Liver (tissue), 9 donors: ENCODE results near the gene TREM2. TPM values are rescaled to one million over a fixed set of nuclear protein-coding genes. Genes with fewer than 3 reads are reported as not detected.

Source experiments
- DNase-seq: peaks from one replicate; pipeline ENCODE4 v3.0.0-alpha.2; 2017; ENCODE audit warnings: low spot score
- H3K27ac ChIP-seq, 2 donors: one replicate each; pipeline ENCODE4 v1.7.0; 2013; ENCODE audit warnings: inconsistent platforms in 2 of 2, low read length in 2 of 2, control low read depth in 1 of 2, low read depth in 1 of 2, mild to moderate bottlenecking in 1 of 2
- H3K27me3 ChIP-seq, 4 donors: one replicate each; pipeline versions ENCODE4 v1.6.1 to v1.7.0; 2013; ENCODE audit warnings: low read length in 3 of 4, inconsistent platforms in 1 of 4, mild to moderate bottlenecking in 1 of 4, moderate library complexity in 1 of 4; ENCODE audit not compliant: control insufficient read depth in 4 of 4, insufficient read depth in 4 of 4
- H3K36me3 ChIP-seq, 4 donors: one replicate each; pipeline versions ENCODE4 v1.6.1 to v1.7.0; 2013; ENCODE audit warnings: low read length in 3 of 4, mild to moderate bottlenecking in 3 of 4, low read depth in 1 of 4, moderate library complexity in 1 of 4; ENCODE audit not compliant: control insufficient read depth in 4 of 4, insufficient read depth in 3 of 4
- H3K4me1 ChIP-seq, 4 donors: one replicate each; pipeline versions ENCODE4 v1.6.1 to v1.7.0; 2013; ENCODE audit warnings: low read length in 3 of 4, mild to moderate bottlenecking in 3 of 4, moderate library complexity in 1 of 4; ENCODE audit not compliant: control insufficient read depth in 4 of 4, insufficient read depth in 4 of 4
- H3K4me3 ChIP-seq, 3 donors: one replicate each; pipeline versions ENCODE4 v1.6.1 to v1.7.0; 2013; ENCODE audit warnings: low read length in 3 of 3, control low read depth in 1 of 3, low read depth in 1 of 3, mild to moderate bottlenecking in 1 of 3
- H3K9ac ChIP-seq, 2 donors: one replicate each; pipeline ENCODE4 v1.7.0; 2013; ENCODE audit warnings: low read length in 2 of 2, mild to moderate bottlenecking in 2 of 2, moderate library complexity in 2 of 2, control low read depth in 1 of 2, low read depth in 1 of 2
- H3K9me3 ChIP-seq, 4 donors: one replicate each; pipeline versions ENCODE4 v1.6.1 to v1.7.0; 2013; ENCODE audit warnings: low read length in 3 of 4; ENCODE audit not compliant: control insufficient read depth in 4 of 4
- EGR1 ChIP-seq, 2 donors: IDR thresholded peaks; 2 replicates each; pipeline ENCODE4 v1.6.1; 2016 to 2018; ENCODE audit warnings: antibody characterized with exemption in 2 of 2, low read depth in 2 of 2
- FOXA1 ChIP-seq: IDR thresholded peaks from 2 replicates; pipeline ENCODE4 v1.6.1; 2016; ENCODE audit warnings: antibody characterized with exemption
- FOXA2 ChIP-seq: IDR thresholded peaks from 2 replicates; pipeline ENCODE4 v1.6.1; 2016; ENCODE audit warnings: antibody characterized with exemption
- GABPA ChIP-seq, 2 donors: IDR thresholded peaks in 1 of 2; conservative IDR thresholded peaks in 1 of 2; 2 replicates each; pipeline ENCODE4 v1.6.1; 2016; ENCODE audit warnings: antibody characterized with exemption in 2 of 2, mild to moderate bottlenecking in 1 of 2, moderate library complexity in 1 of 2
- HNF4A ChIP-seq, 2 donors: conservative IDR thresholded peaks; 2 replicates each; pipeline ENCODE4 v1.6.1; 2016; ENCODE audit warnings: antibody characterized with exemption in 2 of 2, mild to moderate bottlenecking in 2 of 2
- JUND ChIP-seq, 2 donors: IDR thresholded peaks; 2 replicates each; pipeline ENCODE4 v1.6.1; 2016; ENCODE audit warnings: antibody characterized with exemption in 2 of 2
- NR2F2 ChIP-seq: IDR thresholded peaks from 2 replicates; pipeline ENCODE4 v1.6.1; 2016; ENCODE audit warnings: antibody characterized with exemption
- RAD21 ChIP-seq, 2 donors: IDR thresholded peaks; 2 replicates each; pipeline ENCODE4 v1.6.1; 2016; ENCODE audit warnings: antibody characterized with exemption in 2 of 2, mild to moderate bottlenecking in 2 of 2
- RXRA ChIP-seq, 2 donors: IDR thresholded peaks; 2 replicates each; pipeline ENCODE4 v1.6.1; 2017 to 2018; ENCODE audit warnings: antibody characterized with exemption in 2 of 2, mild to moderate bottlenecking in 1 of 2
- SP1 ChIP-seq: IDR thresholded peaks from 2 replicates; pipeline ENCODE4 v1.6.1; 2018; ENCODE audit warnings: antibody characterized with exemption, mild to moderate bottlenecking
- TAF1 ChIP-seq: conservative IDR thresholded peaks from 2 replicates; pipeline ENCODE4 v1.6.1; 2016; ENCODE audit warnings: antibody characterized with exemption, mild to moderate bottlenecking
- YY1 ChIP-seq: IDR thresholded peaks from 2 replicates; pipeline ENCODE4 v1.6.1; 2016; ENCODE audit warnings: antibody characterized with exemption, mild to moderate bottlenecking
- WGBS: extraction: QIAGEN DNeasy Blood & Tissue Kit; methylation state at CpG from one replicate; pipeline ENCODE4 v1.1.7; 2013; 5-methylcytosine and 5-hydroxymethylcytosine counted together
- polyA plus RNA-seq, 2 donors: library from polyadenylated mRNA; stranded (reverse) in 1 of 2; unstranded in 1 of 2; fragments of 200-250 nt in 1 of 2; fragments of >200 nt in 1 of 2; fragmentation: Nextera tagmentation in 1 of 2; extraction: Ambion mirVana in 1 of 2; gene quantifications; one replicate each; pipeline versions ENCODE4 v1.2.1 to v1.2.3, GENCODE V29; 2013 to 2015
- total RNA-seq, 2 donors: library from RNA; depleted of rRNA; stranded (reverse); fragments of >200 nt; gene quantifications; one replicate each; pipeline ENCODE4 v1.2.3, GENCODE V29; 2014
- TF ChIP-seq, protein P1 (sequence below): fragments of 150-350 bp; IDR thresholded peaks from 2 replicates; pipeline ENCODE4 v1.5.1; 2017; ENCODE audit warnings: improper control_type of control experiment, low read depth, low read length; ENCODE audit not compliant: missing input control
- TF ChIP-seq, protein P2 (sequence below): IDR thresholded peaks from 2 replicates; pipeline ENCODE4 v1.6.1; 2016; ENCODE audit warnings: antibody characterized with exemption, mild to moderate bottlenecking
- TF ChIP-seq, protein P3 (sequence below): IDR thresholded peaks from 2 replicates; pipeline ENCODE4 v1.6.1; 2016; ENCODE audit warnings: antibody characterized with exemption
- TF ChIP-seq, protein P4 (sequence below): IDR thresholded peaks from 2 replicates; pipeline ENCODE4 v1.6.1; 2016; ENCODE audit warnings: antibody characterized with exemption
- donor health status: healthy.
- donor health status: healthy.
- donor health status: healthy.
- donor health status: healthy.
- donor health status: healthy.

TREM2 gene
- total and polyA plus RNA-seq, 4 donors, result 0.18 to 0.90 TPM; not detected in 2

DNA sequence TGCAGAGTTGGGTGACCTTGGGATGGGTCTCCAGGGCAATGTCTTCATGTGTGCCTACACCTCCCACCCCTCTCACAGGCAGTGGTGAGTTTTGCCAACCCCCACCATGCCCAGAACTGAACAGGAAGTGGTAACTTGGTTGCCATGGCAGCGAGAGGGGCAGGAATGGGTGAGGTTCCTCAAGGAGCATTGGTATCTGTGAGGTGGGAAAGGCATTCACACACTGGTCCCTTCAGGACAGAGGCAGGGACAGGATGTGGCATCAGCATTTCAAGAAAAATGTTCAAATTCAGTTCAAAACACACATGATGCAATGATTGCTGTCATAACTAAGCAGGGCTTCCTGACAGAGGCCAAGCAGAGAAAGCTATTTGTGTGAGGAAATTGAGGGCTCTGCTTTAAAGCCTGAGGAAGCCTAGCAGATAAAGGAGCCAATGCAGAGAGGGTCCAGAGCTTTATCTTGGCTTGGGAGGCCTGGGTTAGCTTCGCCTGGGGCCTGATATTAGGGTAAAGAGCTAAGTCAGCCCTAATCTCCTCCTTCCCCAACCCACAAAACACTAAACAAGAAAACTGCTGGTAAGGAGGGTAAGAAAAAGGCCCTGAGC, 37.5 kb upstream of the TREM2 start (continued):
- TF ChIP-seq, protein P1, sequence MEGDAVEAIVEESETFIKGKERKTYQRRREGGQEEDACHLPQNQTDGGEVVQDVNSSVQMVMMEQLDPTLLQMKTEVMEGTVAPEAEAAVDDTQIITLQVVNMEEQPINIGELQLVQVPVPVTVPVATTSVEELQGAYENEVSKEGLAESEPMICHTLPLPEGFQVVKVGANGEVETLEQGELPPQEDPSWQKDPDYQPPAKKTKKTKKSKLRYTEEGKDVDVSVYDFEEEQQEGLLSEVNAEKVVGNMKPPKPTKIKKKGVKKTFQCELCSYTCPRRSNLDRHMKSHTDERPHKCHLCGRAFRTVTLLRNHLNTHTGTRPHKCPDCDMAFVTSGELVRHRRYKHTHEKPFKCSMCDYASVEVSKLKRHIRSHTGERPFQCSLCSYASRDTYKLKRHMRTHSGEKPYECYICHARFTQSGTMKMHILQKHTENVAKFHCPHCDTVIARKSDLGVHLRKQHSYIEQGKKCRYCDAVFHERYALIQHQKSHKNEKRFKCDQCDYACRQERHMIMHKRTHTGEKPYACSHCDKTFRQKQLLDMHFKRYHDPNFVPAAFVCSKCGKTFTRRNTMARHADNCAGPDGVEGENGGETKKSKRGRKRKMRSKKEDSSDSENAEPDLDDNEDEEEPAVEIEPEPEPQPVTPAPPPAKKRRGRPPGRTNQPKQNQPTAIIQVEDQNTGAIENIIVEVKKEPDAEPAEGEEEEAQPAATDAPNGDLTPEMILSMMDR, result no peak
- TF ChIP-seq HNF4A (conservative IDR thresholded peaks at IDR 0.05), result no peak
- TF ChIP-seq, protein P2, sequence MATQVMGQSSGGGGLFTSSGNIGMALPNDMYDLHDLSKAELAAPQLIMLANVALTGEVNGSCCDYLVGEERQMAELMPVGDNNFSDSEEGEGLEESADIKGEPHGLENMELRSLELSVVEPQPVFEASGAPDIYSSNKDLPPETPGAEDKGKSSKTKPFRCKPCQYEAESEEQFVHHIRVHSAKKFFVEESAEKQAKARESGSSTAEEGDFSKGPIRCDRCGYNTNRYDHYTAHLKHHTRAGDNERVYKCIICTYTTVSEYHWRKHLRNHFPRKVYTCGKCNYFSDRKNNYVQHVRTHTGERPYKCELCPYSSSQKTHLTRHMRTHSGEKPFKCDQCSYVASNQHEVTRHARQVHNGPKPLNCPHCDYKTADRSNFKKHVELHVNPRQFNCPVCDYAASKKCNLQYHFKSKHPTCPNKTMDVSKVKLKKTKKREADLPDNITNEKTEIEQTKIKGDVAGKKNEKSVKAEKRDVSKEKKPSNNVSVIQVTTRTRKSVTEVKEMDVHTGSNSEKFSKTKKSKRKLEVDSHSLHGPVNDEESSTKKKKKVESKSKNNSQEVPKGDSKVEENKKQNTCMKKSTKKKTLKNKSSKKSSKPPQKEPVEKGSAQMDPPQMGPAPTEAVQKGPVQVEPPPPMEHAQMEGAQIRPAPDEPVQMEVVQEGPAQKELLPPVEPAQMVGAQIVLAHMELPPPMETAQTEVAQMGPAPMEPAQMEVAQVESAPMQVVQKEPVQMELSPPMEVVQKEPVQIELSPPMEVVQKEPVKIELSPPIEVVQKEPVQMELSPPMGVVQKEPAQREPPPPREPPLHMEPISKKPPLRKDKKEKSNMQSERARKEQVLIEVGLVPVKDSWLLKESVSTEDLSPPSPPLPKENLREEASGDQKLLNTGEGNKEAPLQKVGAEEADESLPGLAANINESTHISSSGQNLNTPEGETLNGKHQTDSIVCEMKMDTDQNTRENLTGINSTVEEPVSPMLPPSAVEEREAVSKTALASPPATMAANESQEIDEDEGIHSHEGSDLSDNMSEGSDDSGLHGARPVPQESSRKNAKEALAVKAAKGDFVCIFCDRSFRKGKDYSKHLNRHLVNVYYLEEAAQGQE, result no peak

DNA sequence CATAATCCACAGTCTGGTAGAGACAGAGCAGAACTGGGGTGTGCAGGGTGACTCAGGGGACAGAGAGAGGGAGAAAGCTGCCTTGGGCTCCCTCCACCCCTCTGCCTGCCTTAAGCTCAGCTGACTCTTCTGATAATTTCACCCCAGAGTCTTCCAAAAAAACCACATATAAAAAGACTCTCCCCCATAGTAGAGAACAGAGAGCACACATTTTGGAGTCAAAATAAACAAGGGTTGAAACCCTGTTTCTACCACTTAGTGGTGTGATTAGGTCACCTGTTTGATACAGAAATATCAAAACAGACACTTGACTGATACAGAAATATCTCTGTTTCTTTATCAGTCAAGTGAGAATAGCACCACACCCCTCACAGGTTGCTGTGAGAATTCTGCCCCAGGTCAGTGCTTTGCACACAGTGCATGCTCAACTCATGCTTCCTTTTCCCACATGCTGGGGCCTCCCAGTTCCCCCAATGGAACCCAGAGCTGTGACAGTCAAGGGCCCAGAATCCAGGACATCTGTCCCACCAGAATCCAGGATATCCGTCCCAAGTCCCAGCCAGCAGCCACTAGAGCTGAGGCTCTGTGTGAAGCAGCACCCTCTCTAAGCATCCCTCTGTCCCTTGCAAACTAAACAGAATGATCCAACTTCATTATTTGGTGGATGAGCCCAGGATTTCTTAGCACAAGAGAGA, 36.8 kb upstream of the TREM2 start:
- DNase-seq, result no peak
- TF ChIP-seq SP1, result no peak
- no peak for TF ChIP-seq YY1
- no peak for TF ChIP-seq GABPA (IDR thresholded peaks at IDR 0.05 in 1 of 2, conservative IDR thresholded peaks at IDR 0.05 in 1 of 2)
- no peak for TF ChIP-seq NR2F2
- TF ChIP-seq, protein P3, sequence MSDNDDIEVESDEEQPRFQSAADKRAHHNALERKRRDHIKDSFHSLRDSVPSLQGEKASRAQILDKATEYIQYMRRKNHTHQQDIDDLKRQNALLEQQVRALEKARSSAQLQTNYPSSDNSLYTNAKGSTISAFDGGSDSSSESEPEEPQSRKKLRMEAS, result no peak
- no peak for TF ChIP-seq FOXA2
- no peak for TF ChIP-seq RXRA (IDR thresholded peaks at IDR 0.05)
- H3K36me3 ChIP-seq, result no peaks in the 10 kb centered on the region
- H3K27me3 ChIP-seq, result no peaks in the 10 kb centered on the region
- 79% methylated on average over 1 of the region's 1 CpG for WGBS
- H3K27ac ChIP-seq, result peak overlapping the region; percentile 56 to 68
- H3K9ac ChIP-seq, result no peak overlapping the region
- peaks cover 0 to 1% (median 0%) of the 10 kb centered on the region in 4 donors for H3K4me1 ChIP-seq
- no peaks in the 10 kb centered on the region for H3K9me3 ChIP-seq
- H3K4me3 ChIP-seq, result no peak overlapping the region

DNA sequence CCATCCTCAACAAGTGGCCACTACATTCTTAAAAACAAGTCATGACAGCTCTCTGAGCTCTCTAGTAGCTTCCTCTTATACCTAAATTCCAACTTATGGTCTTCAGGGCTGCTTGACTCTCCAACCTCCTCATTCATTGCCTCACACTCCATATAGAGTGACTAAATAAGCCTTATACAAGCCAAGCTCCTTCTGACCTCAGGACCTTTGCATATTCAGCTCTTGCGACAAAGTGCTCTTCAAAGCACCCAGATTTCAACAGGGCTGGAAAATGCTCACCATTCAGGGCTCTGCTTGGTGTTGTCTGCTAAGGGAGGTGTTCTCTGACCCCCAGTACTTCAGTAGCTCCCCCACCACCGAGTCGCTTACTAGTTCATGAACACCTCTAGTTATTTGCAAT, 34.3 kb upstream of the TREM2 start:
- H3K9ac ChIP-seq, result no peak overlapping the region
- no peaks in the 10 kb centered on the region for H3K36me3 ChIP-seq
- WGBS, result 92% methylated on average over 3 of the region's 3 CpGs
- TF ChIP-seq, protein P2, result no peak
- TF ChIP-seq FOXA2 (no peak), HNF4A (conservative IDR thresholded peaks at IDR 0.05) (no peak), RXRA (IDR thresholded peaks at IDR 0.05) (no peak), JUND (IDR thresholded peaks at IDR 0.05) (no peak), GABPA (IDR thresholded peaks at IDR 0.05 in 1 of 2, conservative IDR thresholded peaks at IDR 0.05 in 1 of 2) (no peak), NR2F2 (no peak), SP1 (no peak), RAD21 (IDR thresholded peaks at IDR 0.05) (no peak), EGR1 (IDR thresholded peaks at IDR 0.05; ENCODE audit: low read depth in 2 of 2) (no peak), TAF1 (no peak), FOXA1 (no peak)
- TF ChIP-seq, protein P4, sequence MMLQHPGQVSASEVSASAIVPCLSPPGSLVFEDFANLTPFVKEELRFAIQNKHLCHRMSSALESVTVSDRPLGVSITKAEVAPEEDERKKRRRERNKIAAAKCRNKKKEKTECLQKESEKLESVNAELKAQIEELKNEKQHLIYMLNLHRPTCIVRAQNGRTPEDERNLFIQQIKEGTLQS, result no peak
- TF ChIP-seq, protein P1, result no peak
- peaks cover 0 to 1% (median 0%) of the 10 kb centered on the region in 4 donors for H3K4me1 ChIP-seq
- H3K4me3 ChIP-seq, result no peak overlapping the region
- DNase-seq, result no peak
- no peaks in the 10 kb centered on the region for H3K9me3 ChIP-seq
- H3K27me3 ChIP-seq, result no peaks in the 10 kb centered on the region
- H3K27ac ChIP-seq, result no peak overlapping the region
